ENCODE results near the gene WWOX. TPM values are rescaled to one million over a fixed set of nuclear protein-coding genes. Genes with fewer than 3 reads are reported as not detected.

Gene WWOX
- total RNA-seq, 1 donor from 2014 or later, result 28.2 TPM

GRCh38 chr16:79132701-79133100 lies 1033.2 kb downstream of the WWOX start:
- Mint-ChIP-seq H3K4me1 (ENCODE audit: unreplicated experiment) (peaks cover 1% of the 10 kb centered on the region), H3K9me3 (ENCODE audit: unreplicated experiment) (no peaks in the 10 kb centered on the region), H3K36me3 (ENCODE audit: unreplicated experiment) (no peaks in the 10 kb centered on the region), H3K27ac (ENCODE audit: unreplicated experiment) (no peak overlapping the region), H3K4me3 (ENCODE audit: unreplicated experiment) (no peak overlapping the region), H3K27me3 (ENCODE audit: unreplicated experiment) (peaks cover 1% of the 10 kb centered on the region)
- no peak for DNase-seq (ENCODE audit: extremely low spot score, unreplicated experiment)
- TF ChIP-seq CTCF (IDR thresholded peaks at IDR 0.05), result no peak

GRCh38 chr16:79134300-79134699 lies 1034.8 kb downstream of the WWOX start:
- Mint-ChIP-seq H3K36me3 (ENCODE audit: unreplicated experiment) (no peaks in the 10 kb centered on the region), H3K27ac (ENCODE audit: unreplicated experiment) (no peak overlapping the region), H3K9me3 (ENCODE audit: unreplicated experiment) (no peaks in the 10 kb centered on the region), H3K27me3 (ENCODE audit: unreplicated experiment) (peaks cover 4% of the 10 kb centered on the region), H3K4me3 (ENCODE audit: unreplicated experiment) (no peak overlapping the region), H3K4me1 (ENCODE audit: unreplicated experiment) (peaks cover 3% of the 10 kb centered on the region)
- no peak for TF ChIP-seq CTCF (IDR thresholded peaks at IDR 0.05)
- DNase-seq (ENCODE audit: extremely low spot score, unreplicated experiment), result no peak

GRCh38 chr16:79136955-79137354 lies 1037.5 kb downstream of the WWOX start:
- Mint-ChIP-seq H3K4me3 (ENCODE audit: unreplicated experiment) (no peak overlapping the region), H3K27me3 (ENCODE audit: unreplicated experiment) (peaks cover 5% of the 10 kb centered on the region), H3K9me3 (ENCODE audit: unreplicated experiment) (no peaks in the 10 kb centered on the region), H3K4me1 (ENCODE audit: unreplicated experiment) (peaks cover 3% of the 10 kb centered on the region), H3K27ac (ENCODE audit: unreplicated experiment) (no peak overlapping the region), H3K36me3 (ENCODE audit: unreplicated experiment) (no peaks in the 10 kb centered on the region)
- DNase-seq (ENCODE audit: extremely low spot score, unreplicated experiment), result no peak
- no peak for TF ChIP-seq CTCF (IDR thresholded peaks at IDR 0.05)

- Mint-ChIP-seq H3K36me3 (ENCODE audit: unreplicated experiment) (no peaks in the 10 kb centered on the region), H3K27ac (ENCODE audit: unreplicated experiment) (no peak overlapping the region), H3K4me3 (ENCODE audit: unreplicated experiment) (no peak overlapping the region), H3K4me1 (ENCODE audit: unreplicated experiment) (peaks cover 3% of the 10 kb centered on the region), H3K9me3 (ENCODE audit: unreplicated experiment) (no peaks in the 10 kb centered on the region), H3K27me3 (ENCODE audit: unreplicated experiment) (peaks cover 5% of the 10 kb centered on the region)
- no peak for TF ChIP-seq CTCF (IDR thresholded peaks at IDR 0.05)
- DNase-seq (ENCODE audit: extremely low spot score, unreplicated experiment), result no peak
These were observed 1038.0 kb downstream of the WWOX start for GRCh38 chr16:79137426-79137939.

- DNase-seq (ENCODE audit: extremely low spot score, unreplicated experiment), result no peak
These were observed 1040.3 kb downstream of the WWOX start for GRCh38 chr16:79139799-79140198.

More at GRCh38 chr16:79139799-79140198, 1040.3 kb downstream of the WWOX start:
- Mint-ChIP-seq H3K4me3 (ENCODE audit: unreplicated experiment) (no peak overlapping the region), H3K36me3 (ENCODE audit: unreplicated experiment) (no peaks in the 10 kb centered on the region), H3K27me3 (ENCODE audit: unreplicated experiment) (peaks cover 5% of the 10 kb centered on the region), H3K27ac (ENCODE audit: unreplicated experiment) (no peak overlapping the region), H3K9me3 (ENCODE audit: unreplicated experiment) (no peaks in the 10 kb centered on the region), H3K4me1 (ENCODE audit: unreplicated experiment) (peaks cover 3% of the 10 kb centered on the region)
- TF ChIP-seq CTCF (IDR thresholded peaks at IDR 0.05), result no peak
